Measurements from ENCODE around the gene BAX. TPM values are rescaled to one million over a fixed set of nuclear protein-coding genes. Genes with fewer than 3 reads are reported as not detected.
A peak's percentile ranks its signal among the peaks of the same experiment; 100 is the strongest.

The BAX gene
- total and polyA plus RNA-seq, 9 of the 15 experiments (the other 6 are each of a cell fraction or from before 2014, with no cell fraction given) = 3.2 to 95.4 (median 44.5) TPM

DNA sequence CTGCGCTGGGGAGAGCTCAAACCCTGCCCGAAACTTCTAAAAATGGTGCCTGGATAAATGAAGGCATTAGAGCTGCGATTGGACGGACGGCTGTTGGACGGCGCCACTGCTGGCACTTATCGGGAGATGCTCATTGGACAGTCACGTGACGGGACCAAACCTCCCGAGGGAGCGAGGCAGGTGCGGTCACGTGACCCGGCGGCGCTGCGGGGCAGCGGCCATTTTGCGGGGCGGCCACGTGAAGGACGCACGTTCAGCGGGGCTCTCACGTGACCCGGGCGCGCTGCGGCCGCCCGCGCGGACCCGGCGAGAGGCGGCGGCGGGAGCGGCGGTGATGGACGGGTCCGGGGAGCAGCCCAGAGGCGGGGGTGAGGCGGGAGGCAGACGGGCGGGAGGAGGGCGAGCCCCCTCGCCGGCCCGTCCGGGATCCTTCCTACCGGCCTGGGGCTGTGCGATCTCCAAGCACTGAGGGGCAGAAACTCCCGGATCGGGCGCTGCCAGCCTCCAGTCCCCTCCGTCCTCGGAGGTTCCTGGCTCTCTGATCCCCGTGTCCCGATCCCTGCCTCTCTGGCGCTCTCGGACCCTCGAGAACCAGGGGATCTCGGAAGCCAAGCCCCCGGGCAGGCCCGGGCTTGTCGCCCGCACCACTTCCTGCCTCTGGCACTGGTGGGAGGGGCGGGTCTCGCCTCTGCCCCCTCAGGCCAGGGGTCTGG is at the start of gene BAX (continued):
- TF ChIP-seq REST (IDR thresholded peaks at IDR 0.05; ENCODE audit: borderline replicate concordance) = peak; percentile 99
- 0 out of 2 replicates have a peak, but pooled peaks have one; percentile 24 for TF ChIP-seq REST (CRISPR knock-in tag; IDR thresholded peaks at IDR 0.05; ENCODE audit: low read depth)
- peak; percentile 86 for TF ChIP-seq RBFOX2 (IDR thresholded peaks at IDR 0.05; ENCODE audit: low read depth, low read length)
- TF ChIP-seq HDAC8 (tag; IDR thresholded peaks at IDR 0.05) = peak; percentile 51; the same call in 1 of the 2 replicates
- no peak for TF ChIP-seq ZNF354B (CRISPR knock-in tag; IDR thresholded peaks at IDR 0.05)
- TF ChIP-seq SRSF7 (optimal IDR thresholded peaks at IDR 0.05; ENCODE audit: low read depth, low read length) = no peak
- TF ChIP-seq POLR3A (IDR thresholded peaks at IDR 0.05; ENCODE audit: borderline replicate concordance, extremely low read depth, insufficient read depth, insufficient read length) = no peak
- TF ChIP-seq ADNP (tag; IDR thresholded peaks at IDR 0.05) = no peak
- TF ChIP-seq RBM34 (IDR thresholded peaks at IDR 0.05; ENCODE audit: borderline replicate concordance, insufficient read depth, low read length) = no peak
- no peak for TF ChIP-seq POLR2AphosphoS2 (IDR thresholded peaks at IDR 0.05; ENCODE audit: low read length)
- no peak for TF ChIP-seq ZNF224 (CRISPR knock-in tag; IDR thresholded peaks at IDR 0.05)
- TF ChIP-seq ELF2 (CRISPR knock-in tag; IDR thresholded peaks at IDR 0.05) = no peak; the same call in none of the 2 replicates
- TF ChIP-seq, protein P1, sequence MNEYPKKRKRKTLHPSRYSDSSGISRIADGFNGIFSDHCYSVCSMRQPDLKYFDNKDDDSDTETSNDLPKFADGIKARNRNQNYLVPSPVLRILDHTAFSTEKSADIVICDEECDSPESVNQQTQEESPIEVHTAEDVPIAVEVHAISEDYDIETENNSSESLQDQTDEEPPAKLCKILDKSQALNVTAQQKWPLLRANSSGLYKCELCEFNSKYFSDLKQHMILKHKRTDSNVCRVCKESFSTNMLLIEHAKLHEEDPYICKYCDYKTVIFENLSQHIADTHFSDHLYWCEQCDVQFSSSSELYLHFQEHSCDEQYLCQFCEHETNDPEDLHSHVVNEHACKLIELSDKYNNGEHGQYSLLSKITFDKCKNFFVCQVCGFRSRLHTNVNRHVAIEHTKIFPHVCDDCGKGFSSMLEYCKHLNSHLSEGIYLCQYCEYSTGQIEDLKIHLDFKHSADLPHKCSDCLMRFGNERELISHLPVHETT (CRISPR knock-in tag; conservative IDR thresholded peaks at IDR 0.05 in 1 of 2, IDR thresholded peaks at IDR 0.05 in 1 of 2) = peak in 1 of 2 experiments; percentile 91; a peak in 2 of 4 replicates
- TF ChIP-seq XRCC5 (IDR thresholded peaks at IDR 0.05; ENCODE audit: low read depth, low read length) = 0 out of 2 replicates have a peak, but pooled peaks have one; percentile 18
- no peak; the same call in 1 of the 2 replicates for TF ChIP-seq GTF2E2 (tag; IDR thresholded peaks at IDR 0.05)
- no peak for TF ChIP-seq ATF6 (CRISPR knock-in tag; IDR thresholded peaks at IDR 0.05)
